K562 (cell line): ENCODE results near the gene ZPBP. TPM values are rescaled to one million over a fixed set of nuclear protein-coding genes. Genes with fewer than 3 reads are reported as not detected.
A peak's percentile ranks its signal among the peaks of the same experiment; 100 is the strongest.

ENCODE experiments used
- CTCF ChIP-seq, 3 experiments: IDR thresholded peaks in 2 of 3; conservative IDR thresholded peaks in 1 of 3; 2 replicates each; pipeline ENCODE4 v1.5.1; 2011 to 2012; ENCODE audit warnings: low read length in 3 of 3, mild to moderate bottlenecking in 3 of 3, control low read depth in 2 of 3, improper control_type of control experiment in 1 of 3, inconsistent platforms in 1 of 3, low read depth in 1 of 3, mixed read lengths in 1 of 3, moderate library complexity in 1 of 3; ENCODE audit not compliant: insufficient read depth in 2 of 3
- DACH1 ChIP-seq: fragments of 450-650 bp; IDR thresholded peaks from 2 replicates; pipeline ENCODE4 v1.6.1; 2018; ENCODE audit not compliant: partially characterized antibody
- RAD21 ChIP-seq, 2 experiments: fragments of 250-450 bp in 1 of 2; fragments of 450-650 bp in 1 of 2; sonication (Bioruptor Pico) in 1 of 2; formaldehyde crosslinking in 1 of 2; IDR thresholded peaks in 1 of 2; conservative IDR thresholded peaks in 1 of 2; 2 replicates each; pipeline versions ENCODE4 v1.4.0 to v1.8.0; 2020 to 2022; ENCODE audit warnings: mild to moderate bottlenecking in 2 of 2, moderate library complexity in 1 of 2
- STAG1 ChIP-seq: sonication (generic); formaldehyde crosslinking; IDR thresholded peaks from 2 replicates; pipeline ENCODE4 v1.5.0; 2020; ENCODE audit warnings: missing genetic modification reagents, borderline replicate concordance
- ZBTB33 ChIP-seq: sonication (generic); formaldehyde crosslinking; IDR thresholded peaks from 2 replicates; pipeline ENCODE4 v1.8.1; 2023; ENCODE audit warnings: mild to moderate bottlenecking, missing genetic modification reagents
- polyA plus RNA-seq, 8 experiments: library from polyadenylated mRNA; depleted of rRNA in 4 of 8; stranded (reverse) in 5 of 8; unstranded in 3 of 8; fragments of >200 nt; fragmentation: Nextera tagmentation in 2 of 8; fragmentation: Illumina TruSeq in 1 of 8; extraction: Ambion mirVana in 2 of 8; extraction: Trizol in 1 of 8; gene quantifications; 2 replicates each; pipeline versions ENCODE4 v1.2.1 to v1.2.3, GENCODE V29; 2011 to 2014; ENCODE audit warnings: inconsistent platforms in 1 of 8, missing spikeins in 1 of 8
- total RNA-seq, 7 experiments: library from RNA; depleted of rRNA in 6 of 7; stranded (reverse); fragments of >200 nt in 6 of 7; fragmentation: Illumina TruSeq in 2 of 7; extraction: Trizol in 2 of 7; gene quantifications; 2 replicates each; pipeline versions ENCODE4 v1.2.1 to v1.2.3, GENCODE V29; 2011 to 2021; ENCODE audit warnings: low replicate concordance in 1 of 7

Gene ZPBP
- total and polyA plus RNA-seq, 9 of the 15 experiments (the other 6 are each of a cell fraction or from before 2014, with no cell fraction given): not detected

- TF ChIP-seq ZBTB33 (CRISPR knock-in tag): peak; percentile 18; the same call in 1 of the 2 replicates
- peak; percentile 56 to 77 for TF ChIP-seq RAD21 (CRISPR knock-in tag; conservative IDR thresholded peaks at IDR 0.05 in 1 of 2, IDR thresholded peaks at IDR 0.05 in 1 of 2)
- TF ChIP-seq STAG1 (CRISPR knock-in tag): peak; percentile 63; the same call in 1 of the 2 replicates
- no peak for TF ChIP-seq DACH1
- peak; percentile 70 to 86 (median 74) for TF ChIP-seq CTCF (IDR thresholded peaks at IDR 0.05 in 2 of 3, conservative IDR thresholded peaks at IDR 0.05 in 1 of 3; ENCODE audit: insufficient read depth in 2 of 3, low read depth in 1 of 3, low read length in 3 of 3)
Measured at GRCh38 chr7:50119815-50120637, 27.0 kb upstream of the ZPBP start (continued).
